Measurements from ENCODE around the gene BPIFB4. TPM values are rescaled to one million over a fixed set of nuclear protein-coding genes. Genes with fewer than 3 reads are reported as not detected.
"Not testable (repeated sequence)": the region's sequence is repeated elsewhere in the genome, so short reads cannot be mapped to it uniquely, and the experiment has no call there.

Gene BPIFB4
- total RNA-seq, 2 donors from 2014 or later, result not detected

- no peak overlapping the region for H3K4me3 ChIP-seq
- H3K27ac ChIP-seq, result no peak overlapping the region
- H3K4me1 ChIP-seq, result no peaks in the 10 kb centered on the region
- no peaks in the 10 kb centered on the region for H3K36me3 ChIP-seq
- no peak for DNase-seq (ENCODE audit: low spot score)
- no peaks in the 10 kb centered on the region for H3K27me3 ChIP-seq
- H3K9me3 ChIP-seq, result no peaks in the 10 kb centered on the region
- no peak for TF ChIP-seq CTCF (IDR thresholded peaks at IDR 0.05)
Measured at GRCh38 chr20:33113387-33113908, 34.0 kb downstream of the BPIFB4 start.

GRCh38 chr20:33115501-33115900 is 36.1 kb downstream of the BPIFB4 start:
- not testable (repeated sequence) for DNase-seq (ENCODE audit: low spot score); H3K4me3 ChIP-seq; H3K36me3 ChIP-seq; H3K27me3 ChIP-seq; H3K27ac ChIP-seq; H3K9me3 ChIP-seq; H3K4me1 ChIP-seq

- no peaks in the 10 kb centered on the region for H3K27me3 ChIP-seq
- H3K9me3 ChIP-seq, result no peaks in the 10 kb centered on the region
- no peak overlapping the region for H3K27ac ChIP-seq
- H3K36me3 ChIP-seq, result no peaks in the 10 kb centered on the region
- TF ChIP-seq CTCF (IDR thresholded peaks at IDR 0.05), result no peak
- no peak for DNase-seq (ENCODE audit: low spot score)
- H3K4me1 ChIP-seq, result no peaks in the 10 kb centered on the region
- no peak overlapping the region for H3K4me3 ChIP-seq
Measured at GRCh38 chr20:33119725-33120720, 40.6 kb downstream of the BPIFB4 start.

- Histone ChIP-seq H3K4me3 (no peak overlapping the region), H3K4me1 (no peaks in the 10 kb centered on the region)
Measured at GRCh38 chr20:33120934-33121333, 41.5 kb downstream of the BPIFB4 start.

GRCh38 chr20:33122297-33122696 is 42.9 kb downstream of the BPIFB4 start:
- H3K27me3 ChIP-seq; DNase-seq (ENCODE audit: low spot score); H3K4me1 ChIP-seq; H3K36me3 ChIP-seq; H3K27ac ChIP-seq; H3K4me3 ChIP-seq; H3K9me3 ChIP-seq: not testable (repeated sequence)

More at GRCh38 chr20:33120934-33121333, 41.5 kb downstream of the BPIFB4 start:
- Histone ChIP-seq H3K9me3 (no peaks in the 10 kb centered on the region), H3K36me3 (no peaks in the 10 kb centered on the region), H3K27ac (no peak overlapping the region), H3K27me3 (no peaks in the 10 kb centered on the region)
- TF ChIP-seq CTCF (IDR thresholded peaks at IDR 0.05), result no peak
- DNase-seq (ENCODE audit: low spot score), result no peak

- Histone ChIP-seq H3K36me3 (no peaks in the 10 kb centered on the region), H3K4me1 (no peaks in the 10 kb centered on the region), H3K9me3 (no peaks in the 10 kb centered on the region), H3K27ac (no peak overlapping the region), H3K4me3 (no peak overlapping the region), H3K27me3 (no peaks in the 10 kb centered on the region)
- DNase-seq (ENCODE audit: low spot score), result peak; percentile 36
- no peak for TF ChIP-seq CTCF (IDR thresholded peaks at IDR 0.05)
Measured at GRCh38 chr20:33124261-33124660, 44.8 kb downstream of the BPIFB4 start.

Data from right atrium auricular region (tissue), 2 donors.